Activated CD4-positive, alpha-beta T cell treated with anti-CD3 and anti-CD28 coated beads, Interleukin-2, amount 50 U/mL, for 1 hour (primary cell): ENCODE measurements around the gene PTH2.

Source experiments
- DNase-seq: peaks from one replicate; pipeline ENCODE4 v3.0.0-alpha.2; 2020

Gene PTH2

DNA sequence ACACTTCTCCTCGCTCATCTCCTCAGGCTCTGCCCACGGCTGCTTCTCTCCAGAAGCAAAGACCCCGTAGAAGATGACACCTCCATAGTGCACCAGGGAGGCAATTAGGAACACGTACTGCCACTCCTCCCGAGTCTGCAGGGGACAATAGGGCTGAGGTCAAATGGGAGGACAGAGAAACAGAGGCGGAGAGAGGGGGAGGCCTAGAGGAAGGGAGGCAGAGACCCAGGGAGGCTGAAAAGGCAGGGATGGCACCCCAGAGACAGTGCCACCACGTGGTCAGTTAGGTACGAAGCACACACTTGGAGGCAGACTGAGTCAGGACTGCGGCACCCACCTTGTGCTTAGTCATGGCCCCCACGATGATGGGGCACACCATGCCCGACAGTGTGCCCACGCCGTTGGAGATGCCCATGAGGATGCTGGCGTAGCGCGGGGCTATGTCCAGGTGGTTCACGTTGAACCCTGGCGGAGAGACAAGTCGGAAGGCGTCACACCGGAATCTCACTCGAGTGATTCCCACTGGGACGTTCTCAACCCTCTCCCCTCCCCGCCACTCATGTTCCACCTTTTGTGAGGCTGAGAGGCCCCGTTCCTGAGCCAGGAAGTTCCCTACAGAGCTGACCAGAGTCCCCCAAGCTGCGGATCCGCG is 7.6 kb upstream of the PTH2 start:
- DNase-seq: no peak

DNA sequence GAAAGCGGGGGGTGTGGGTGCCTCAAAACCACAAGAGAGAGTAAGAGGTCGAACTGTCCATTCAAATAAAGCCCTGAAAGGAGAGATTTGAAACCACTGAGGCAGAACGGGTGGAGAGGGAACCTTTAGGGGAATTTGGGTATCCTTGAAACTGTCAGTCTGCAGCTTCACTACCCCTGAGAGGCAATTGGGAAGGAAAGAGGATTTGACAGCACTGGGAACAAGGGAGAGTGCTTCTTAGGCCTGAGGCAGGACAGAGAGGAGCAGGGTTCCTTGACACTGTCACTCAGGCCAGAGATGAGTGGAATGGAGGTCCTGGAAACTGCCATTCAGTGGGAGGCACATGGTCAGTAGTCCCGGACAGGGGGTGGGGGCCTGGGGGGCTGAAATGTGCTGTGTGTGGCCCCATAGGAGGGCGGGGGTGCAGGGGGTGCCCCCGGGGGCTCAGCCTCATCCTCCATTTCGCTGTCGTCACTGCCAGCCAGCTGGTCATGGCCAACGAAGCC is 7.0 kb upstream of the PTH2 start:
- no peak for DNase-seq

DNA sequence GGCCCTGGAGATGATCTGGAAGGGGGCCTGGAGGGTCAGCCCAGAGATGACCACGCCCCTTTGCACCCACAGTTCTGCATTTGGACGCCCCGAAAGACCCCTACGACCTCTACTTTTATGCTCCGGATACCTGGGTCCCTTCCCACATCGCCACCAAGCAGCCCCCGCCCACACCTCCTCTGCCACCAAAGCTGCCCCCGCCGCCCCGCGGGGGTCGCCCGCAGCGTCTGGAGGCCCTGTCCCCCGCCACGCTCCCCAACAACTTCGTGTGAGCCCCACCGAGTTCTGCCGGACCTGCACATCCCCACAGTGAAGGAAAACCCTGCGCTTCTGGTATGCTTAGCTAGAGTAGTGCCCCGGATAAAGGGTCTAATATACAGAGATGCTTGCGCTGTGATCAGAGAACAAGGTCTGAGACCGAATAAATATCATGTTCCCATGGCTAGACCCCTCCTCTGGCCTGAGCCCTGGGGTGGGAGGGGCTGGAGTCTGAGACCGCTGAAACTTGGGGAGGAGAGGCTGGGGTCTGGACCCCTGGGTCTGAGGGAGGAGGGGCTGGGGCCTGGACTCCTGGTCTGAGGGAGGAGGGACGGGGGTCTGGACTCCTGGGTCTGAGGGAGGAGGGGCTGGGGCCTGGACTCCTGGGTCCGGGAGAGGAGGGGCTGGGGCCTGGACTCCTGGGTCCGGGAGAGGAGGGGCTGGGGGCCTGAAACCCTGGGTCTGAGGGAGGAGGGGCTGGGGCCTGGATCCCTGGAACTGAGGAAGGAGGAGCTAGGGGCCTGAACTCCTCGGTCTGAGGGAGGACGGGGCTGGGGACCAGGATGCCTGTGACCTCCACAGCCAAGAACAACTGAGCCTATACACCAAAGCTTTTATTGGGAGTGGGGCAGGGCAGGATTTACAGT is 5.6 kb upstream of the PTH2 start:
- DNase-seq: no peak

DNA sequence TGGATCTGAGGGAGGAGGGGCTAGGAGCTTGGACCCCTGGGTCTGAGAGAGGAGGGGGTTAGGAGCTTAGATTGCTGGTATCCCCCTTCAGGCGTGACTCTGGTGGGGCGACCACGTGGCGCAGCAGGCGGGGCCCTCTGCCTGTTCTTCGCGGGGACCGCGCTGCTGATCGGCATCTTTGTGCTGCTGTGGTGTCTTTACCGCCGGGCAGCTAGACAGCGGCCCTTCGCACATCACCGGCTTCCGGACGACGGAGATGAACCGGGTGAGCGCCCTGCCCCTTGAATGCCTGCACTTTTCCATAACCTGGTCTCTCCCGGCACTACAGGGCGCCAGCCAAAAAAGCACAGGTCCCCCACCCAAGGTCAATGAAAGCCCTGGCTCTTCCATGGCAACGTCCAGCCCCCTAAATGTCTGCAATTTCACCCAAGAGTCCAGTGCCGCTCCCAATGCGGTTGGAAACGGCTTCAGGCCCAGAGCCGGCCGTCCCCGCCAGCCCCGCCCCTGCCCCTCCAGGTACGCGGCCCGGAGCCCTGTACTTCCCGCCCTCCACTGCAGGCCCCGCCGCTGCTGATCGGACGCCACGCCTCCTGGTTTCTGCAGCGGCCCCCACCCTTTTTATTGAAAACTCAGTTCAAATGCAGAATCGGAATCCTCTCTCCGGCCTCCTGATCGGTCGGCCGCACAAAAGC is 4.8 kb upstream of the PTH2 start:
- DNase-seq: no peak

DNA sequence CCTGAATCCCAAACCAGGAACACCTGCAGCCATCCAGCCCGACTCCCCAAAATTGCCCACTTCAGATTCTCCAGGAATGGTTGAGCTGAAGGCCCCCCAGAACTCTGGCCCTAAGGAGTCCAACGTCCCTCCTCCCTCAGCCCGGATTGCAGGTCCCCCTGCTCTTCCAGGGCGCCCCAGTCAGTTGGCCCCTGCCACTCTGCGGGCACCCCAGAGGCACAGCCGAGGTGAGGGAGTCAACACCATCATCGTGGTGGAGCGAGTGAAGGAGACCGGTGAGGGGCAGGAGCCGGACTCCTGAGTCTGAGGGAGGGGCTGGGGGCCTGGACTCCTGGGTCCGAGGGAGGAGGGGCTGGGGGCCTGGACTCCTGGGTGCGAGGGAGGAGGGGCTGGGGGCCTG is 4.1 kb upstream of the PTH2 start:
- no peak for DNase-seq

DNA sequence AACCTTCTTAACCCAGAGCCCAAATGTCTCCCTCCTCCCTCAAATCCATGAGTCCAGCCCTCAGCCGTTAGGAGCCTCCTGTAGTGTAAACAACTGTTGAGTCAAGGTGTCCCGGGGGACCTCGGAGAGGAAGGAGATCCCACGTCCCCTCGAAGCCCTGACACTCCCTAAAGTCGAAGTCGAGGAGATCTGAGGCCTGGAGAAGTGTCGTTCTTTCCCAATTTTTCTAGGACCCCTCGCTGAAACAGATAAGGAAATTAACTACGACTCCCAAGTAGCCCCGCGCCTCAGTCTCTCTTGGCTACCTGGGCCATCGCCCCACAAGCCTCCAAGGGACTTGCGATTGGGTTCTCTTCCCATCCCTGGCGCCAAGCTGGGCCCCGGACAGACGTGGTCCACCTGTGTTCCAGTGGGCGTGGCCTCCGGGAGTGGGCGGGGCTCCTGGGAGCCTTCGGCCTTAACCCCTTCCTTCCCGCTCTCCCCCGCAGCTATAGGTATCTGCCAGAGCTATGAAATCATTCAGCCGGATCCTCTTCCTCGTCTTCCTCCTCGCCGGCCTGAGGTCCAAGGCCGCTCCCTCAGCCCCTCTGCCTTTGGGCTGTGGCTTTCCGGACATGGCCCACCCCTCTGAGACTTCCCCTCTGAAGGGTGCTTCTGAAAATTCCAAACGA is 2.8 kb upstream of the PTH2 start:
- no peak for DNase-seq

DNA sequence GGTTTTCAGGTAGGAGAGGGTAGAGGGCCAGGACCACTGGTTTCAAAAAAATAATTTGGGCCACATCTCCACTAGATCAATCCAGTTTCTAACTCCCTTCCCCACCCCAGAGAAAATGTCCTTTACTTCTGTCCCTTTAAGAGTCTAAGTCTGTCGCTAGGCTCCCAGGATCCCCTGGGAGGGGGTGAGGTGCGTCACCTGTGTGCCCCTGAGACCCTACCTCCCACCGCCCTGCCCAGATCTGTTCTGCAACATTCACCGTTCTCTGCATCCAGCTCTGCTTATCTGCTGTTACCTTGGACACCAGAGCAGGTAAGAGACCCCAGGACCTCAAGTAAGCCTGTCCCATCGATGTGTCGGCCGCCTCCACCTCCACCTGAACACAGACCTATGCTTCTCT is 1.9 kb upstream of the PTH2 start, which contains the start of gene GFY:
GFY (plus strand) TSS at position 211 of the 400 bp plus-strand sequence. CDS start 1,043 bp downstream, outside the sequence.
- no peak for DNase-seq

DNA sequence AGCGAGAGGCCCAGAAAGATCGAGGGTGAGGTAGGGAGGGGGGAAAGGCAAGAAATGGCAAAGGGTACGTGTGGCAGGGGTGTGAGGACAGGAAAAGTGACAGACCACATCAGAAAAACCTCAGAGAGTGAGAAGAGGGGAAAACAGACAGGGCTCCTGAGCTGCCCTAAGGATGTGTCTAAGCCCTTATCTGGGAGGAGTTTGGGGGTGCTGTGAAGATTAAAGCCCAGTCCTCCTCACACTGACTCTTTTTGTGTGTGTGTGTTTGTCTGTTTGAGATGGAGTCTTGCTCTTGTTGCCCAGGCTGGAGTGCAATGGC is 703 bp upstream of the PTH2 start:
- no peak for DNase-seq

DNA sequence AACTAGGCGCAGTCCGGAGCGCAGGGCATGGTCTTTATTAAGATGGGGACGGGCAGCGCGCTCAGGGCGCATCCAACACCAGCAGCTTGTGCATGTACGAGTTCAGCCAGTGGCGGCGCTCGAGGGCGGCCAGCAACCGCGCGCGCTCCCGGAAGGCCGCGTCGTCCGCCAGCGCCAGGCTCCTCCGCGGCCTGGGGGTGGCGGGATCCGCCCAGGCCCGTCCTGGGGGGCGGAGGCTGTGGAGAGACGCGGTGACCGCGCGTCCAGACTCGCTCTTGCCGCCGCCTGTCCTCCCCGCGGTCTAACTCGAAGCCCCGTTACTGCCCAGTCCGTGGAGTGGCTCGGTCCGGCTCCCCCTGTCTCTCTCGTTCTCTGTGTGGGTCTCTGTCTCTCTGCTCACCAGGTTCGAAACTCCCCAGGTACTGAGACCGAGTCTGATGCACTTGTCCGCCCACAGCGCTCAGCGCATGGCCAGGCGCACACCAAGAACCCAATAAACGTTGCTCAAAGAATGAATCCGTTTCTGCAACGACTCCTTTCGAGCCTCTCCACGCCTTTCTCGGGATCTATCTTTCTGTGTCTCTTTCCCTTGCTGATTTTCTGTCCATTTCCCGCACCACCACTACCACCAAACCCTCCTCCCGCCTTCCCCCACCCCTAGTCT is 702 bp downstream of the PTH2 start:
- DNase-seq: peak; percentile 43

DNA sequence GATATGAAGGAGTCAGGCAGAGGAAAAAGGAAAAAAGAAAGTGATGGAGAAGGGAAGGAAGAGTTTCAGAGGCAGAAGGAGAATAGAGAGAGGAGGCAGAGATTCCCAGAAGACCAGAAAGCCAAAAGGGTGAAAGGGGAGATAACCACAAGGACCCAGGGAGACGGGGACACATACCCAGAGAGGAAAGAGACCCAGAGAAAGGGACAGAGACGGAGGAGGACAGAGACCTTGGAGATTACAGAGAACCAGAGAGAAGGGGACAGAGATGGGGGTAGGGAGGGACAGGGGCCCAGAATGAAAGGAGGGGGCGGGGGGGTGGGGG is 1.4 kb downstream of the PTH2 start:
- DNase-seq: no peak

DNA sequence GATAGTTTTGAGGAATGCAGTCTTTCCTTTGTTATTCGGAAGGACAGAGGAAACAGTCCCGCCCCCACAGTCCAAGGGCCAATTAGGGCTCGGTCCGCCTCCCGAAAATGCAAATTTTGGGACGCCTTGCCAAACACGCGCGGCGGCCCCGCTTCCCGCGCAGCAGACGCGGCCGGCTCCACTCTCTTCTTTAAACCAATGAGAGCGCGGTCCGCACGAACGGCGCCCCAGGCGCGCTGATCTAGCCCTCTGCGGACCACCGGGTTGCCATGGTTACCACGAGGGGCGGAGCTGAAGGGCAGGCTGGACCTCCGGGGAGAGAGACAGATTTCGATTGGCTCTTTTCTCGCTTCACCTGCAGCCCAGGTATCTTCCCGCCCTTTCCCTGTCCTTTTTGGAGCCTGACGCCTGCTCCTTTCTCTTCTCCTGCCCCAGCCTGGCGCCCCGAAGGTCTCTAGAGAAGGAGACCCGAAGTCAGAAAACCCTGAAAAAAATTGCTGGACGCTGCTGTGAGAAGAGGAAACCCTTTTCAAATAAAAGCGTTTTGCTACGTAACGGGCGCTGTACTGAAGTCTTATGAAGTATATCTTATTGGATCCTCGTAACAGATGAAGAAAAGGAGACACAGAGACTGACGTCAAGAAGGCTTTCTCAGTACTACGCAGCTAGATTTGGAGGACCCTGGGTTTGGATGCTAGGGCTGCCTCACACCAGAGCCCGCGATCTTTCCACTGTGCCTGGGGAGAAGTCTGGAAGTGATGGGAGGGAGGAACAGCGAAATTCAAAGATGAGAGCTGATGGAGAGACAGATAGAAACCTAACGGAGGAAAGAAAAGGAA is 2.0 kb downstream of the PTH2 start:
- no peak for DNase-seq

DNA sequence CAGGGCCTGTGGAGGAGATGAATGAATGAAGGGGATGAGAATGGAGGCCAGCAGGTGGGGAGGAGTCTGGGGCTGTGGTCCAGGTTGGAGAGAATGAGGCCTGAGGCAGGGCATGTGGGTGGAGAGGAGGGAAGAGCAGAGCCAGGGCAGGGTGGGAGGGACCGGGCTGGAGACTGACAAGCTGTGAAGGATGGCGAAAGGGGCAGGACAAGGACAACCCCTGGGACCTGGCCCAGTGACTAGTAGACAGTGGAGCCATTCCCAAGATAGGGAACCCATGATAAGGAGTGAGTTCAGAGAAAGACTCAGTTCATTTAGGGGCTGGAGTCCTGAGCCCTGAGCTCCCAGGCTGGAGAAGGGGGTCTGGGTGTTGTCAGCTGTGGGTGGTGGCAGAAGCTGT is 3.0 kb downstream of the PTH2 start:
- DNase-seq: no peak

DNA sequence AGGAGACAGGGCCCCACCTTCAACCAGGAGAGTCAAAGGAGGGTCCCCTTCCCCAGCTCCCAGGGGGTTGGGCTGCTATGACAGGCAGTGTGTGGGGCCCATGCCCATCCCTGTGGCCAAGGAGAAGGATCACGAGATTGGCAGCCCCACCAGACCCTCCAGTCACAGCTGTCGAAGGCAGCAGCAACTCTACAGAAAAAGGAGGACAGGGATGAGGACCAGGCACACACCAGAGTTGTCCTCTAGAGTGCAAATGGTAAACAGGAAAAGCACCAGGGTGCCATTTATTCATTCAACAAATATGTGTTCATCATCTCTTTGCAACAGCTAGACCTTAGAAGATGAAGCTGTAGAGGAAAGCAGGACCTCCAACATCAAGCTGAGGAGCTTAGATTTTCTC is 4.1 kb downstream of the PTH2 start:
- no peak for DNase-seq

DNA sequence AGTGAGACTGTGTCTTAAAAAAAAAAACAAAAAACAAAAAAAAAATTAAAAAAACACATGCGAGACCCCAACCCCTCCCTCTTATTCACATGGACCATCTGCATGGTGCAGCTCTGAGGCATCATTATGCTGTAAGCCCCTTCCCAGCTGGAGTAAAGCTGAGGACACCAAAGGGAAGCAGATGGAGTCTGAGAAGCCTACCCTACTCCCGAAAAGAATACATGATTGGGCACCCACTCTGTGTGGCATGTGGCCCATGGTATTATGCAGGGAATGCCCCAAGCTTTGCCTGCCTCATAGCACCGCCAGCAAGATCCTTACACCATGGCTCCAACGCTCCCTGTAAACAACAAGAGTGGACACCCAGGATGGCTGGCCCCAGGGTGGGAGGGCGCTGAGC is 4.7 kb downstream of the PTH2 start:
- DNase-seq: no peak

DNA sequence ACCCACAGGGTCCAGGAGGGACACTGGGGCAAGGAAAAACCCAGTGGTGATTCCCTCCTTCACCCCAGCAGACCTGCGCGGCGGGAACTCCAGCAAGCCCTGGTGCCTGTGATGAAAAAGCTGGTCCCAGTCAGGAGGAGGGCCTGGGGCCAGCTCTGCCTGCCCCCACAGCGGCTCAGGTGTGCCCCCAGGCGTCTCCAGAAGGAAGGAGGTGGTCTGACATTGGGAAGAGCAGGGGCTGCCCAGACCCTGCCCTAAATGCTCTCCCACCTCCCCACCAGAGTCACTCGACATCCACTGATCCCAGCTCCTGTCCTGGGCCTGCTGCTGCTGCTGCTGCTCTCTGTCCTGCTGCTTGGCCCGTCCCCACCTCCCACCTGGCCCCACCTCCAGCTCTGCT is 6.2 kb downstream of the PTH2 start:
- no peak for DNase-seq

DNA sequence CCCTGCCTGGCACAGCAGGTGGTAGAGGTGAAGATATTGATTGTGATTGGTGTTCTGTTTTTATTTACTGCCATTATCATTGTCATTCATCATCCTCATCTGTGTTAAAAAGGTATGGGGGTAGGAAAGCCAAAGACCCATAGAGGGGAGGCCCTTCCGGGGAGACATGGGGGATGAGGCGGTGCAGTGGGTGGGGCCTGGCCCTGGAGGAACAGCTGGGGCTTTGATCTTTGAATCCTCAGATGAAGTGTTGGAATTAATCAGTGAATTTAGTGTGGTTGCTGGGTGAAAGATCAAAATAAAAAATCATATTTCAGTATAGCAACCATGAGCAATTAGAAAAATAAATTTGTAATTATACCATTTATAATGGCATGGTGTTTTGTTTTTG is 7.4 kb downstream of the PTH2 start:
- no peak for DNase-seq

DNA sequence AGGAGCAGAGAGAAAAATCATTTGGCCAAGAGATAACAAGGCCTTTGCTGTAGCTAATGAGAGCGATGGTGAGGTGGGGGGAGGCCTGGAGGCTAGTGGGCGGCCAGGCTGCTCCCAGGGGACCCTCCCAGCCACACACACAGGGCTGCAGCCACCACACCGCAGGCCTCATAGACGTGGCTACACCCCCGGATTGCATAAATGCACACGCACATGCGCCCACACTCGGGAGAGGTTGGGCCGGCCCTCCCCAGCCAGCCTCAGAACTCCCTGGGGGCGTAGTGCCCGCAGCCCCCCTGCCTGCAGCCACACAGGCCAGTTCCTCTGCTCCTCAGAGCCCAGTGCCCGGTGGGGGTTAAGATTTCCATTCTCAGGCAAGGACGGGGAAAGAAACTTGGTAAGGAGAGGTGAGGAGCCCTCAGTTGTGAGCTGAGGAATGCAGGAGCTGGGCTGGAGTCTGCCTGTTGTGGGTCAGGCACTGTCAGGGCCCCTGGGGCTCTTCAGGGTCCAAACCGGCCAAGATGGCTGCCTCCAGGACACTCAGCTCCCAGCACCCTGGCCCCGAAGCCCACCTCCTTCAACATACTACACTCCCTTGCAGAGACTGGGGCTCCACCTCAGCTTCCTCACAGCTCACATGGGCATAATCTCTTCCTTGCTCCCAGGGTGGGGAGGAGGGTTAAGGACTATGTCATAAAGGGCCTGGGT is 8.0 kb downstream of the PTH2 start:
- no peak for DNase-seq

DNA sequence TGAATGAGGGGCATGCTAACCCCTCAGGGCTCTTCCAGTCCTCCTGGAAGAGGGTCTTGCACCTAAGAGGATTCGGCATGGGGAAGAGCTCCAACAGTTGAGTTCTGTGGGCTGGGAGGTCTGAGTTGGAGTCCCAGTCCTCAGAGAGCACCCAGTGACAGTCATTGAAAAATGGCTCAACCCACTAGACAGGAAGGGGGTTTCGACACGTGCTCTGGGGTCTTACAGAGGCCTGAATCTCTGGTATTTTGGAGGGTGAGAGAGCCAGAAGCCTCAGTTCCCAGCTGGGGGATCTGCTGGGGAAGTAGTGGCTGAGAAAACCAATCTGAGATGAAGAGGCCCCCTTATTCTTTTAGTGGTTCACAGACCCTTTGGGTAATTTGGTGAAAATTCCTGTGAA is 9.0 kb downstream of the PTH2 start:
- no peak for DNase-seq

DNA sequence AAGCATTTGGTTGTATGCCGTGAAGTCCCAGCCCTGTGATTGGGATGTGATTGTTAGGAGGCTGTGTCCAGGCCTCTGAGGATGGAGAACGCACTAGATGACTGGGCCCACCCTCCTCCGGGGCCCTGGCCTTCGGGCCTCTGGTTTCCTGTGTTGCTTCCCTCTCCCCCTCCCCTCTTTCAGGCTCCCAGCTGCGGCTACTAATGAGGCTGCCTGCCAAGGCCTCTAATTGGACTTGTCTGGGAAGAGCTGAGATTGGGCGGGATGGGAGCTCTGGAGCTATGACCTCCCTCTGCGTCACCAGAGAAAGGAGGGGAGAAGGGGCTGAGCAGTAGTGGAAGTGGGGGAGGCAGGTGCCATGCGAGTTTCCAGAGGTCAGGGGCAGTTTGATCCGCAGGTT is 9.9 kb downstream of the PTH2 start:
- no peak for DNase-seq

DNA sequence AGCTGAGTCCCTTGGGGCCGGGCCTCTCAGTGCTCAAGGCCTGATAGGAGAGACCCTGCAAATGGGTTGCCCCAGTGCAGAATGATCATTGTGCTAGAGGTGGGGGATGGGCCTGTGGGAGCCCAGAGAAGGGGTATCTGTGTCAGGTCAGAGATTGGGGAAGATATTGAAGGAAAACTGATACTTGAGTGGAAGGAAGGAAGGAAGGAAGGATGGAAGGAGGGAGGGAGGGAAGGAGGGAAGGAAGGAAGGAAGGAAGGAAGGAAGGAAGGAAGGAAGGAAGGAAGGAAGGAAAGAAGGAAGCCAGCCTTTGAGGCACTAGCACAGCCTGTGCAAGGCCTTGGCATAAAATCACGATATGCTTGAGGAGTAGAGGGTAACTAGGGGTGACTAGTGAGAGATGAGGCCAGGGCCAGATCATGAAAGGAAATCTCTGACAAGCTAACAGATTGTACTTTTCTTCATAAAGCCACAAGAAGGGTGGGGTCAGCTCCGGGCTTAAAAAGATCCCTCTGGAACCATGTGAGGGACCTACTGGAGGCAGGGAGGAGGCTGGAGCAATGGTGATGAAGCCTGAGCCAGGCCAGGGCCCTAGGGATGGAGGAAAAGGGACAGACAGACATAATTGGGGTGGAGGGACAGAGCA is 11.4 kb downstream of the PTH2 start:
- DNase-seq: no peak
